GM12873 (cell line): Measurements from ENCODE around the gene ATP5PD.

Experiments
- TF ChIP-seq, protein P1 (sequence below): IDR thresholded peaks from 2 replicates; pipeline ENCODE4 v1.5.1; 2012; ENCODE audit warnings: low read depth, mild to moderate bottlenecking, moderate library complexity, low read length, control low read depth; ENCODE audit not compliant: insufficient read depth; ENCODE audit errors: missing control alignments

ATP5PD gene

DNA sequence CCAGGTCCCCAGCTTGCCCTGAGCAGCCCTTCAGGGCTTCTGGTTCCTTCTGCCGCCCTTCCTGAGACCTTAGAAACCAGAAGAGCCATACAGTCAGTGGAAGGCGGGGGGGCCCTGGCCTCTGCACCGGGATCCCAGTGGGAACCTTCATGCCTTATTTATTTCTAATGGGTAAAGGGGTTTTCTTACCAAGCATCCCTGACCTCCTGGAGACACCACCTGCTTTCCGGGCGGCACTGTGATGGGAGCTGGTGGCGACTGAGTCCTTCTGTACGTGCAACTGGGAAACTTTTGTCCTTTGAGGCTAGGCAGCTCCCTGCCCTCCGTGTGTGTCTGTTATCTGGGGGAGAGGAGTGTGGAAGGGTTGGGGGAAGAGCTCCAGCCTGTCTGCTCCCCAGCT is 41.5 kb downstream of the ATP5PD start:
- TF ChIP-seq, protein P1, sequence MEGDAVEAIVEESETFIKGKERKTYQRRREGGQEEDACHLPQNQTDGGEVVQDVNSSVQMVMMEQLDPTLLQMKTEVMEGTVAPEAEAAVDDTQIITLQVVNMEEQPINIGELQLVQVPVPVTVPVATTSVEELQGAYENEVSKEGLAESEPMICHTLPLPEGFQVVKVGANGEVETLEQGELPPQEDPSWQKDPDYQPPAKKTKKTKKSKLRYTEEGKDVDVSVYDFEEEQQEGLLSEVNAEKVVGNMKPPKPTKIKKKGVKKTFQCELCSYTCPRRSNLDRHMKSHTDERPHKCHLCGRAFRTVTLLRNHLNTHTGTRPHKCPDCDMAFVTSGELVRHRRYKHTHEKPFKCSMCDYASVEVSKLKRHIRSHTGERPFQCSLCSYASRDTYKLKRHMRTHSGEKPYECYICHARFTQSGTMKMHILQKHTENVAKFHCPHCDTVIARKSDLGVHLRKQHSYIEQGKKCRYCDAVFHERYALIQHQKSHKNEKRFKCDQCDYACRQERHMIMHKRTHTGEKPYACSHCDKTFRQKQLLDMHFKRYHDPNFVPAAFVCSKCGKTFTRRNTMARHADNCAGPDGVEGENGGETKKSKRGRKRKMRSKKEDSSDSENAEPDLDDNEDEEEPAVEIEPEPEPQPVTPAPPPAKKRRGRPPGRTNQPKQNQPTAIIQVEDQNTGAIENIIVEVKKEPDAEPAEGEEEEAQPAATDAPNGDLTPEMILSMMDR: no peak

DNA sequence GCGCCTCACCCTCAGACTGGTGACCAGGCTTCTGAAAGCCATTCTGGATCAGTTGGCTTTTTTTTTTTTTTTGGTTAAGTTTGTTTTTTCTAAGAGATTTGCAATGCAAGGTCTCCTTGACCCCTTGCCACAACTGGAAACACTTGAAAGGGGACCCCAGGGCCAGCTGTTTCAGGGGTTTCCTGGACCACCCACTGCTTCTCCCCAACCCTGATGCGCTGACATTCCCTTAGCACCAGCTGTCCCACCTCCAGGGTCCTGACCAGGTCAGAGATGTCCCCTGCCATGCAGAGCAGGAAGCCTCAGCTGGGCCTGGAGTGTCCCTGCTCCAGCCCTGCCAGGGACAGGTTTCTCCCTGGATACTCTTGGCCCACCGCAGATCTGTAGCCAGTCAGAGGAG is 42.4 kb downstream of the ATP5PD start:
- TF ChIP-seq, protein P1: no peak

DNA sequence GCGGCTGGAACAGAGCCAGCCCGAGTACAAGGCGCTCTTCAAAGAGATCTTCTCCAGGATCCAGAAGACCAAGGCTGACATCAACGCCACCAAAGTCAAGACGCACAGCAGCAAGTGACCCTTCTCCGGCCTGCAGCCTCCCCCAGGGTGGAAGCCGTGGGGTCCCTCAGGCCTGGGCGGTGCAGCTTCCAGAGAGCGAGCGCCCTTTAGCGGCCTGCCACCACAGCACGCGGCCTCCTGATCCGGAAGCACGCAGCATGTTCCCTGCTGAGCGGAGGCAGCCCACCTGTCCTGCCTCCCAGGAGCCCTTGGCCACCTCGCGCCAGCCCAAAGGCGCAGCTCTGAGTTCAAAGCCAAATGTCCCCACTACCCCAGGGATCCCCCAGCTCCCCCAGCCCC is 42.8 kb downstream of the ATP5PD start:
- TF ChIP-seq, protein P1: no peak

DNA sequence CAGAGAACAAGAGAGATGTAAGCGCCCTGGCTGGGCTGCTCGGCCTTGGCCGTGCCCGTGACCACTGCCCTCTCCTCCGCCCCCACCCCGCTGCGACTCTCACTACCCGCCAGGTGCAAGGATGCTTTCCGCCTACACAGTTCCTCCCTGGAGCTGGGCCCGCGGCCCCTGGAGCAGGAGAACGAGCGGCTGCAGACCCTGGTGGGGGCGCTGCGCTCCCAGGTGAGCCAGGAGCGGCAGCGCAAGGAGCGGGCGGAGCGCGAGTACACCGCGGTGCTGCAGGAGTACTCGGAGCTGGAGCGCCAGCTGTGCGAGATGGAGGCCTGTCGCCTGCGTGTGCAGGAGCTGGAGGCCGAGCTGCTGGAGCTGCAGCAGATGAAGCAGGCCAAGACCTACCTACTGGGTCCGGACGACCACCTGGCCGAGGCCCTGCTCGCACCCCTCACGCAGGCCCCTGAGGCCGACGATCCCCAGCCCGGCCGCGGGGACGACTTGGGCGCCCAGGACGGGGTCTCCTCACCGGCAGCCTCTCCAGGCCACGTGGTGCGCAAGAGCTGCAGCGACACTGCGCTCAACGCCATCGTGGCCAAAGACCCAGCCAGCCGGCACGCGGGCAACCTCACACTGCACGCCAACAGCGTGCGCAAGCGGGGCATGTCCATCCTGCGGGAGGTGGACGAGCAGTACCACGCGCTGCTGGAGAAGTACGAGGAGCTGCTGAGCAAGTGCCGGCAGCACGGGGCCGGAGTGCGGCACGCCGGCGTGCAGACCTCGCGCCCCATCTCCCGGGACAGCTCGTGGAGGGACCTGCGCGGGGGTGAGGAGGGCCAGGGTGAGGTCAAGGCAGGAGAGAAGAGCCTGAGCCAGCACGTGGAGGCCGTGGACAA is 43.5 kb downstream of the ATP5PD start:
- TF ChIP-seq, protein P1: no peak

DNA sequence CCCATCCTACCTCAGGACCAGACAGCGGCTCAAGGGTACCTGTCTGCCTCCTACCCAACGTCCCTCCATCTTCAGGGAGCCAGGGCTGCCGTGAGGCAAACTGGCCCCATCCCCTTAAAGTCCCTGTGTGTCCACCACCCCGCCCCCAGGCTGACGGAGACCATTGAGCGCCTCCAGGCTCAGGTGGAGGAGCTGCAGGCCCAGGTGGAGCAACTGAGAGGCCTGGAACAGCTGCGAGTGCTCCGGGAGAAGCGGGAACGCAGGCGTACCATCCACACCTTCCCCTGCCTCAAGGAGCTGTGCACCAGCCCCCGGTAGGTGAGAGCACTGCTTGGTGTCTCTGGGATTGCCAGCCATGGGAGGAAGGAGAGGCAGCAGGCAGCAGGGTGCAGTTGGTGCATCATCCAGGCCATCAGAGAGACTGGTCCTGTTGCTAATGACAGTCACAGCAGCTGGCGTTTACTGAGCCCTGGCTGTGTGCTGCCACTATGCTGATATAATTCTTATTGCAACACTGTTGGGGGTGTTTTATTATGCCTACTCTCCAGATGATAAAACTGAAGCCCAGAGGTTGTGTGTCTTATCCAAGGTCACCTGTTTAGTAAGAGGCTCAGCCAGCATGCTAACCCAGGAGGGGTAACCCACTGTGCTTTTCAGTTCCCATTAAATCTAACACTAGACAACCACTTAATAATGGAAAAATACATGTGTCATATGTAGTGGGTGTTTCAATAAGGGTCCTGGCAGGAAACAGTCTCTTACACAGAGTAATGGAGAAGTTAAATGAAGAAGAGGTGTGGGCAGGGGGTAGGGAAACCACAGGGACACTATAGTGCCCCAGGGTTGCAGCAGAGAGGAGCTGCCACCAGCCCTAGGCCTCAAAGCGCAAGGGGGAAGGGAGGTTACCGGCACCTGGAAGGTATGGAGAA is 44.6 kb downstream of the ATP5PD start:
- TF ChIP-seq, protein P1: no peak

DNA sequence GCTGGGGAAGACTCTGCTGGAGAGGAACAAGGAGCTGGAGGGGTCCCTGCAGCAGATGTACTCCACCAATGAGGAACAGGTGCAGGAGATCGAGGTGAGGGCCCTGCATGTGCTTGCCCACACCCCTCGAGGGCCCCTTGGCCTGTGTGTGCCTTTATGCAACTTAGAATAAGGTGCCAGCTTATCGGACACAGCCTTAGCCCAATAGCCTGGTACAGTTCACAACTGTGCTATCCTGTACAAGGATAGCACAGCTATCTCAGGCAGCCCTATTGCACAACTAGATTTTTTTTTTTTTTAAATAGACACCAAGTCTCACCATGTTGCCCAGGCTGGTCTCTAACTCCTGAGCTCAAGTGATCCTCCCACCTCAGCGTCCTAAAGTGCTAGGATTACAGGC is 47.2 kb downstream of the ATP5PD start:
- TF ChIP-seq, protein P1: no peak

DNA sequence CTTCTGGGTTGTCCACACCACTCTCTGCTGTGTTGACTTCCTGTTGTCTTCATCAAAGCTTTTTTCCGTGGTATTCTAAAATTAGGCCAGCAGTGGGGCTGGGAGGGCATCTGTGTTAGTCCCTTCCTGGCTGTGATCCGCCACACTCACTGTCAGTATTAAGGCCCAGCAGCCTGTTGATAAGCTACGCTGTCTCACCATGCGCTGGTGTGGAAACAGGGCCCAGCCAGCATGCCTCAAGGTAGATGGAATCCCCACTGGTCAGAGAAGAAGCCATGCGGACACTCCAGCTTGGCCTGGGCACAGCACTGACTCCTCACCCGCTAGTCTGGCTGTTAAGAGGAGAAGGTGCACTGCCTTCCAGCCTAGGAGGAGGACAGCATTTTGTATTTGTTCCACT is 48.0 kb downstream of the ATP5PD start:
- TF ChIP-seq, protein P1: no peak
